ENCODE data around the gene SPAG8. TPM values are rescaled to one million over a fixed set of nuclear protein-coding genes. Genes with fewer than 3 reads are reported as not detected.

The SPAG8 gene
- total RNA-seq, 1 experiment from 2014 or later: 0.50 TPM

DNA sequence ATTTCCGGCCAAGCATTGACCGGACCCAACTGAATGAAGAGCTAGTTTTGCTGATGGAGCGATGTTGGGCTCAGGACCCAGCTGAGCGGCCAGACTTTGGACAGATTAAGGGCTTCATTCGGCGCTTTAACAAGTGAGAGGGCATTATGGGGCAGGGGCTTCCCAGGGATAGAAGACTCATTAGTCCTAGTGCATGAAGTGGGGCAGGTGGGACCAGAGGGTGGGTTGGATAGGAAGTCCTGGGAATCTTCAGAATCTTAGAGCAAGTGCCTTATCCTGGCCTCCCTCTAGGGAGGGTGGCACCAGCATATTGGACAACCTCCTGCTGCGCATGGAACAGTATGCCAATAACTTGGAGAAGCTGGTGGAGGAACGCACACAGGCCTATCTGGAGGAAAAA is 6.0 kb downstream of the SPAG8 start:
- Mint-ChIP-seq H3K9me3 (no peaks in the 10 kb centered on the region), H3K4me1 (no peaks in the 10 kb centered on the region), H3K27ac (no peak overlapping the region; a peak in 1 of 7 replicates), H3K36me3 (ENCODE audit: insufficient read depth in 1 of 3, low read depth in 3 of 3) (peaks cover 7 to 35% (median 15%) of the 10 kb centered on the region in 3 experiments; a peak in 6 of 7 replicates), H3K27me3 (ENCODE audit: low read depth) (no peaks in the 10 kb centered on the region; the same call in 1 of the 2 replicates), H3K4me3 (no peak overlapping the region; a peak in 1 of 5 replicates)
- no CpG with 5 or more reads among the region's 8 CpGs for WGBS (ENCODE audit: extremely low coverage, insufficient read length, low lambda C conversion rate)
- Histone ChIP-seq H3K4me1 (ENCODE audit: insufficient read depth, low read length) (no peaks in the 10 kb centered on the region), H3K56ac (ENCODE audit: insufficient read length, low read depth, low read length) (no peak overlapping the region), H3K27me3 (ENCODE audit: insufficient read depth, low read length) (no peaks in the 10 kb centered on the region), H4K20me1 (ENCODE audit: control insufficient read depth, insufficient read depth, insufficient read length) (no peaks in the 10 kb centered on the region), H3K9me3 (ENCODE audit: control insufficient read depth, low read depth, low read length) (no peaks in the 10 kb centered on the region), H2BK20ac (ENCODE audit: low read depth, low read length, poor library complexity, severe bottlenecking) (no peak overlapping the region), H2BK120ac (ENCODE audit: low read depth, low read length, poor library complexity, severe bottlenecking) (no peak overlapping the region), H3K27ac (ENCODE audit: insufficient read length, low read depth, low read length) (no peak overlapping the region), H3K14ac (ENCODE audit: insufficient read depth, low read length) (no peak overlapping the region), H2BK15ac (ENCODE audit: low read depth, low read length) (no peak overlapping the region), H3K4me2 (ENCODE audit: insufficient read depth, insufficient read length, low read length) (no peak overlapping the region), H3K23me2 (ENCODE audit: insufficient read length, low read depth, low read length, poor library complexity, severe bottlenecking) (no peaks in the 10 kb centered on the region), H2AK5ac (ENCODE audit: insufficient read length, low read length) (no peak overlapping the region), H3K79me2 (ENCODE audit: insufficient read depth, low read length) (no peaks in the 10 kb centered on the region), H3K9ac (ENCODE audit: extremely low read depth, insufficient read length, low read length) (no peak overlapping the region), H3K18ac (ENCODE audit: insufficient read length, low read depth, low read length) (no peak overlapping the region), H4K8ac (replicated peaks; ENCODE audit: insufficient read length, low read depth, low read length) (no peak overlapping the region), H2BK12ac (ENCODE audit: insufficient read length, low read depth, low read length) (no peak overlapping the region), H4K91ac (ENCODE audit: insufficient read length, low read depth, low read length) (no peak overlapping the region), H4K5ac (ENCODE audit: insufficient read length, low read depth, low read length) (no peak overlapping the region), H3K23ac (ENCODE audit: insufficient read length, low read depth, low read length) (no peak overlapping the region), H2BK5ac (ENCODE audit: insufficient read length, low read length) (no peak overlapping the region), H3K4ac (ENCODE audit: low read depth, low read length) (no peak overlapping the region), H2AFZ (ENCODE audit: low read length) (no peak overlapping the region), H3K79me1 (ENCODE audit: insufficient read depth, low read depth, low read length, poor library complexity, severe bottlenecking) (no peaks in the 10 kb centered on the region), H3T11ph (ENCODE audit: low read length) (no peak overlapping the region)
- TF ChIP-seq, protein P1, sequence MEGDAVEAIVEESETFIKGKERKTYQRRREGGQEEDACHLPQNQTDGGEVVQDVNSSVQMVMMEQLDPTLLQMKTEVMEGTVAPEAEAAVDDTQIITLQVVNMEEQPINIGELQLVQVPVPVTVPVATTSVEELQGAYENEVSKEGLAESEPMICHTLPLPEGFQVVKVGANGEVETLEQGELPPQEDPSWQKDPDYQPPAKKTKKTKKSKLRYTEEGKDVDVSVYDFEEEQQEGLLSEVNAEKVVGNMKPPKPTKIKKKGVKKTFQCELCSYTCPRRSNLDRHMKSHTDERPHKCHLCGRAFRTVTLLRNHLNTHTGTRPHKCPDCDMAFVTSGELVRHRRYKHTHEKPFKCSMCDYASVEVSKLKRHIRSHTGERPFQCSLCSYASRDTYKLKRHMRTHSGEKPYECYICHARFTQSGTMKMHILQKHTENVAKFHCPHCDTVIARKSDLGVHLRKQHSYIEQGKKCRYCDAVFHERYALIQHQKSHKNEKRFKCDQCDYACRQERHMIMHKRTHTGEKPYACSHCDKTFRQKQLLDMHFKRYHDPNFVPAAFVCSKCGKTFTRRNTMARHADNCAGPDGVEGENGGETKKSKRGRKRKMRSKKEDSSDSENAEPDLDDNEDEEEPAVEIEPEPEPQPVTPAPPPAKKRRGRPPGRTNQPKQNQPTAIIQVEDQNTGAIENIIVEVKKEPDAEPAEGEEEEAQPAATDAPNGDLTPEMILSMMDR (conservative IDR thresholded peaks at IDR 0.05): no peak
- DNase-seq: no peak

Measured in H9 (cell line).